Islet precursor cell (in vitro differentiated cells): ENCODE results near the gene ZBTB38.

Experiments used
- DNase-seq: peaks from one replicate; pipeline ENCODE4 v3.0.0-alpha.2; 2018

Gene ZBTB38

GRCh38 chr3:141367038-141367730 is 1.1 kb upstream of the ZBTB38 start:
- no peak for DNase-seq

- DNase-seq = no peak
These were observed 856 bp downstream of the ZBTB38 start for GRCh38 chr3:141368925-141369794.

- peak; percentile 80 for DNase-seq
These were observed 1.8 kb downstream of the ZBTB38 start for GRCh38 chr3:141370065-141370533.

GRCh38 chr3:141371882-141372281 is 3.6 kb downstream of the ZBTB38 start:
- DNase-seq = no peak

GRCh38 chr3:141372656-141373055 is 4.4 kb downstream of the ZBTB38 start:
- DNase-seq = no peak

- DNase-seq = no peak
These were observed 4.9 kb downstream of the ZBTB38 start for GRCh38 chr3:141373232-141373631.

- DNase-seq = no peak
These were observed 5.6 kb downstream of the ZBTB38 start for GRCh38 chr3:141373768-141374526.

- DNase-seq = no peak
These were observed 7.3 kb downstream of the ZBTB38 start for GRCh38 chr3:141375381-141376301.

GRCh38 chr3:141377377-141377776 is 9.1 kb downstream of the ZBTB38 start:
- no peak for DNase-seq

GRCh38 chr3:141378556-141378955 is 10.3 kb downstream of the ZBTB38 start:
- DNase-seq = no peak

- no peak for DNase-seq
These were observed 11.1 kb downstream of the ZBTB38 start for GRCh38 chr3:141379250-141379966.

GRCh38 chr3:141380279-141380678 is 12.0 kb downstream of the ZBTB38 start:
- DNase-seq = no peak

GRCh38 chr3:141380987-141381386 is 12.7 kb downstream of the ZBTB38 start:
- no peak for DNase-seq

GRCh38 chr3:141382571-141382970 is 14.3 kb downstream of the ZBTB38 start:
- DNase-seq = no peak

- no peak for DNase-seq
These were observed 15.3 kb downstream of the ZBTB38 start for GRCh38 chr3:141383555-141384129.

GRCh38 chr3:141384157-141384556 is 15.9 kb downstream of the ZBTB38 start:
- DNase-seq = no peak

- DNase-seq = no peak
These were observed 16.3 kb downstream of the ZBTB38 start for GRCh38 chr3:141384575-141384974.

- no peak for DNase-seq
These were observed 17.3 kb downstream of the ZBTB38 start for GRCh38 chr3:141385406-141386125.

- no peak for DNase-seq
These were observed 17.8 kb downstream of the ZBTB38 start for GRCh38 chr3:141386126-141386488.

GRCh38 chr3:141386611-141387111 is 18.4 kb downstream of the ZBTB38 start:
- no peak for DNase-seq
